Measurements from ENCODE around the gene LATS2.
"Not testable (repeated sequence)": the region's sequence is repeated elsewhere in the genome, so short reads cannot be mapped to it uniquely, and the experiment has no call there.

Gene LATS2

GRCh38 chr13:20953245-20953931 lies 108.0 kb downstream of the LATS2 start:
- no peak for DNase-seq

DNA sequence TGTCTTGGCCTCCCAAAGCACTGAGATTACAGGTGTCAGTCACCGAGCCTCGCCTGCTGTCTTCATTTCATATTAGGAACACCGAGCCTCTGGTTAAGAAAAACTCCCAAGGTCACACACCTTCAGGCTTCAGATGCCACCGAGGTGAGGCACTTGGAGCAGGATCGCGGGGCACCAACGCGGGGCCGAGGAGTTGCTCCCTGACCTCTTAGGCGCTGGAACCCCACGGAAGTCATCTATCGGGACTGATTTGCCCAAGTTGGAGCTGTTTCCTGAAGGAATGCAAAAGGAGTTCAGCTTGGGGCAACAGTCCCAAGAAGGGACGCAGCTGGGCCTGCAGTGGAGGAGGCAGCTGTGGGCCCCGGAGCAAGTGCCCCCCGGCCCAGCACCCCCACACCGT lies 108.5 kb downstream of the LATS2 start:
- no peak for DNase-seq

DNA sequence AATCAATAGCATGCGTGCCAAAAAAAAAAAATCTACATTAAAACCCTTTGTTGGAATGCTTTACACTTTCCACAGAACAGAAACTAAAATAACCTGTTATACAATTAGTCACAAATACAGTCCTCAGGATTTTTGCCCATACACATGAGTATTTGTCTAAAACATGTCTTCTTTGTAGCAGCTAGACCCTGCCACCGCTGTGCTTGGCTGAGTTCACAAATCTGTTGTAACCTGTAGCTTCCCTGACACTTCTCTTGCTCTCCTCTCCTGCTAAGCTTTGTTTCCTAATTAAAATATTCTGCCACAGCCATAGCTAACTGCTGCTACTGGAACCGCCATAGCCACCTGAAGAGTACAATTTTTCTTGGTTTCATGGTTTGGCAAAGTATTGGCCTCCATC lies 113.4 kb downstream of the LATS2 start:
- not testable (repeated sequence) for DNase-seq

DNA sequence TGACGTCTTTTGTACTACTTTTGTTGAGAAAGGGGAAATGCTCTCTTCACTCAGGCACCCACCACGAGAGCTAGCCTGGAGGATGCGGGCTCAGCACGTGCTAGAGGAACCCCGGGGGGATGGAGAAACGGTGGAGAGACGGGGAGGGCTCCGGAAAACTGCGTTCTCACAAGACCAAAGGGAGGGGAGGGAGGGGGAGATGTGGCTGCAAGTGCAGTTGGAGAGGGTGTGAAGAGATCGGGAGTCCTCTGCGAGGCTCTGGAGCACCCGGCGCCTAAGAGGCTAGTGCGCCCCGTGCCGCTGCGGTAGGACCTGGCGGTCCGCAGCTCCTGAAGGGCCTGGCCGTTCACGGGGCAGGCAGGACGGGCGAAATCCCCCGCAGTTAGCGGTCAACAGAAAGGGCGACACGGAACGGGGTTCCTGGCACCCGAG lies 115.4 kb downstream of the LATS2 start:
- no peak for DNase-seq

DNA sequence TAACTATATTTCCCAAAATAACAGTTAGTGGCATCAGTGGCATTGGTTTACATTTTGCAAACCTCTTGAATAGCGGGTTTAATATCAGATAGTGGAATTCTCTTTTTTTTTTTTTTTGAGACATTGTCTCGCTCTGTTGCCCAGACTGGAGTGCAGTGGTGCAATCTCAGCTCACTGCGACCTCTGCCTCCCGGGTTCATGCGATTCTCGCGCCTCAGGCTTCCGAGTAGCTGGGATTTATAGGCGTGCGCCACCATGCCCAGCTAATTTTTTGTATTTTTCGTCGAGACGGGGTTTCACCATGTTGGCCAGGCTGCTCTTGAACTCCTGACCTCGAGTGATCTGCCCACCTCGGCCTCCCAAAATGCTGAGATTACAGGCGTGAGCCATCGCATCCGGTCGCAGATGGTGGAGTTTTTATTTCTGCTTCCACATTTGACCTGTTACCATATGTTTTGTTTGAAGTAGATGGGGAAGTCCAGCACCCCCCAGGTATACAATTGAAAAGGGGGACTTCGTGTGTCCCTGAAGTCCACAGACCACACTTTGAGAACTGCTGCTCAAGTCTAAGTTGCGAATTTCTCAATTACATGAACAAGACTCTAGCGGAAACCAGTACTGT lies 118.3 kb downstream of the LATS2 start:
- no peak for DNase-seq

DNA sequence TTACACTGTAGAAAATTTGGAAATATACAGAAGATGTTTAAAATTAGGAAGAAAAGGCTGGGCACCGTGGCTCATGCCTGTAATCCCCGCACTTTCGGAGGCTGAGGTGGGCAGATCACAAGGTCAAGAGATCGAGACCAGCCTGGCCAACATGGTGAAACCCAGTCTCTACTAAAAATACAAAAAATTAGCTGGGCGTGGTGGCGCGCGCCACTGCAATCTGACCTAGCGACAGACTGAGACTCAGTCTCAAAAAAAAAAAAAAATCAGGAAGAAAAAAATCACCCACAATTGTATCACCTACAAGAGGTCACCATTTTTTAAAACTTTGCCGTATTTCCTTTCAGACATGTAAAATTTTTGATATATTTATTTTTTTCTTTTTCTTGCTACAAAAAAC lies 120.9 kb downstream of the LATS2 start:
- not testable (repeated sequence) for DNase-seq

DNA sequence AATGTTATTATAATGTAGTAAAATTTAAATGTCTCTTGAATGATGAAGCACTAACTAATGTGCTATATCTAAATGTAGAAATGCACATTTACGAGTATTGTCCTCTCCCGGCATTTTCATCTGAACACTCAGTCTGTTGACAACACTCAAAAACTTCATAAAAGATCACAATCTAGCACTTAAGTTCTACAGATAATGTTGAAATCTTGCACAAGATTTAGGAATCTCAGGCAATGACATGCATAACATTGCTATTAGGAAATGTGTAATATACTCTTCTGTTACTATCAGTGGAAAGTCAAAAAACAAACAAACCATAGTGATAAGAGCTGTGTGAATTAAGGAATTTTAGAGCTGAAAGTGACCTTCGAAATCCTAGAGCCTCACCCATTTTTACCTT lies 121.3 kb downstream of the LATS2 start:
- no peak for DNase-seq

DNA sequence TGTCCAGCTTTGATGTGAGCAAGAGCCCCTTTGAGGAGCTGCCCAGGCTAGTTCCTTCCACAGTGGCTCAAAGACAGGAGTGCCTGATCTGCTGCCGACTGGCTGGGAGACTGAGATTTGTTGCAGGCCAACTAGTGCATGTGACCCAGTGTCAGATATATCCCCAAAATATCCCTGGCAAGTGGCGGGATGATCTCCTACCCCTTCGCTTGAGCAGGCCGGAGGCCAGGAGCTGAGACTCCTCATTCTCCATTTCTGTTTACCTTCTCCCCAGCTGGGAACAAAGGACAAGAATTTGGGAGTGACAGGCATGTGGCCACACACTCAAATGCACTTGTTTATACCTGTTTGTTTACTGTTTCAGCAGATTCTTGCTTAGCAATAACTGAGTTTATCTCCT lies 121.7 kb downstream of the LATS2 start:
- no peak for DNase-seq

- no peak for DNase-seq
Observed at GRCh38 chr13:20938302-20938701, 123.1 kb downstream of the LATS2 start.

GRCh38 chr13:20927596-20928257 lies 133.7 kb downstream of the LATS2 start:
- DNase-seq, result no peak

- not testable (repeated sequence) for DNase-seq
Observed at GRCh38 chr13:20925395-20925790, 136.0 kb downstream of the LATS2 start.

- peak; percentile 80 for DNase-seq
Observed at GRCh38 chr13:20924758-20925394, 136.5 kb downstream of the LATS2 start.

DNA sequence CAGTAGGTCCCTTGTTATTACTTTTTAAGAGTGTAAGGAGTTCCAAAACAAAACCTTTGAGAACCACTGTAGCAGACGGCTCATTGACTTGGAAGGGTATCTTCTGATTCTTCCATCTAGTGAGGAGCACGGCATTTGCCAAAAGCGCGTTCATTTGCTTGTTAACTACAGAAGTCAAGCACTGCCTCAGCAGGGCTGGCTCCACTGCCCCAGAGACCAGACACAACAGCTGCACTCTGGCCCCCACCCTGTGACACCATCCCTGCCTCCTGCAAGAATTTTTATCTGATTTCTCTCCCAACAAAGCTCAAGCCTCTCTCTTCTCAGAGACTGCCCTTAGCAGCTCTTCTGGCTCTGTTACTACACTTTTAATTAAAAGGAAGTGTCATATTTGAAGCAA lies 138.1 kb downstream of the LATS2 start:
- DNase-seq, result no peak
